Natural killer cell (primary cell): ENCODE results near the gene WNT16. TPM values are rescaled to one million over a fixed set of nuclear protein-coding genes. Genes with fewer than 3 reads are reported as not detected.

Experiments
- ATAC-seq, 3 donors: fragments of 150-1000 bp in 2 of 3; fragments of 200-7000 bp in 1 of 3; cut with Tn5 transposase; 1 replicate in 1 of 3; 2 replicates in 2 of 3; pipeline ENCODE4 v1.10.0; 2021; ENCODE audit warnings: mild to moderate bottlenecking in 2 of 3, moderate library complexity in 2 of 3
- DNase-seq, 2 donors: peaks; one replicate each; pipeline versions ENCODE4 v3.0.0 to v3.0.0-alpha.2; 2013 to 2021; ENCODE audit warnings: mixed read lengths in 1 of 2
- H3K27ac ChIP-seq: one replicate; pipeline ENCODE4 v1.5.1; 2013; ENCODE audit warnings: mild to moderate bottlenecking, low read length
- H3K27me3 ChIP-seq: one replicate; pipeline ENCODE4 v1.6.1; 2013; ENCODE audit warnings: low read length; ENCODE audit not compliant: control insufficient read depth, insufficient read depth
- H3K36me3 ChIP-seq: one replicate; pipeline ENCODE4 v1.6.1; 2013; ENCODE audit warnings: low read length; ENCODE audit not compliant: control insufficient read depth, insufficient read depth
- H3K4me1 ChIP-seq: one replicate; pipeline ENCODE4 v1.6.1; 2013; ENCODE audit warnings: low read length; ENCODE audit not compliant: control insufficient read depth, insufficient read depth
- H3K4me3 ChIP-seq: one replicate; pipeline ENCODE4 v1.5.1; 2013; ENCODE audit warnings: low read length
- H3K9me3 ChIP-seq: one replicate; pipeline ENCODE4 v1.6.1; 2013; ENCODE audit warnings: low read length; ENCODE audit not compliant: control insufficient read depth, insufficient read depth
- H3K27ac Mint-ChIP-seq, 2 donors: one replicate each; pipeline ENCODE4 v1.8.0; 2022; ENCODE audit warnings: mild to moderate bottlenecking in 2 of 2, mixed read lengths in 2 of 2, moderate library complexity in 1 of 2
- H3K27me3 Mint-ChIP-seq, 2 donors: one replicate each; pipeline ENCODE4 v1.8.0; 2022; ENCODE audit warnings: low read depth in 2 of 2, mixed read lengths in 2 of 2
- H3K36me3 Mint-ChIP-seq: one replicate; pipeline ENCODE4 v1.8.0; 2022; ENCODE audit warnings: mixed read lengths
- H3K4me1 Mint-ChIP-seq, 2 donors: one replicate each; pipeline ENCODE4 v1.8.0; 2022; ENCODE audit warnings: mixed read lengths in 2 of 2
- H3K4me3 Mint-ChIP-seq: one replicate; pipeline ENCODE4 v1.8.0; 2022; ENCODE audit warnings: mild to moderate bottlenecking, moderate library complexity, mixed read lengths
- H3K9me3 Mint-ChIP-seq, 2 donors: one replicate each; pipeline ENCODE4 v1.8.0; 2022; ENCODE audit warnings: mixed read lengths in 2 of 2
- WGBS: methylation state at CpG from one replicate; pipeline ENCODE4 v1.1.7; 2013; ENCODE audit warnings: missing lambda C conversion rate; ENCODE audit not compliant: insufficient coverage; 5-methylcytosine and 5-hydroxymethylcytosine counted together
- intact Hi-C: fragments of 100-400 bp; cut with micrococcal nuclease; formaldehyde crosslinking; loops from one replicate; pipeline ENCODE4 v1.14.2; 2022
- total RNA-seq, 4 donors: library from RNA; stranded (reverse); fragments of 120-200 nt in 1 of 4; gene quantifications; one replicate each; pipeline versions ENCODE4 v1.2.3 to v1.2.4, GENCODE V29; 2013 to 2022
- TF ChIP-seq, protein P1 (sequence below): fragments of 200-600 bp; IDR thresholded peaks from one replicate; pipeline ENCODE4 v1.8.0; 2022; ENCODE audit warnings: antibody characterized with exemption

The WNT16 gene
- total RNA-seq, 3 donors from 2014 or later (not counting 1 experiment from before 2014, with no cell fraction given) = not detected

DNA sequence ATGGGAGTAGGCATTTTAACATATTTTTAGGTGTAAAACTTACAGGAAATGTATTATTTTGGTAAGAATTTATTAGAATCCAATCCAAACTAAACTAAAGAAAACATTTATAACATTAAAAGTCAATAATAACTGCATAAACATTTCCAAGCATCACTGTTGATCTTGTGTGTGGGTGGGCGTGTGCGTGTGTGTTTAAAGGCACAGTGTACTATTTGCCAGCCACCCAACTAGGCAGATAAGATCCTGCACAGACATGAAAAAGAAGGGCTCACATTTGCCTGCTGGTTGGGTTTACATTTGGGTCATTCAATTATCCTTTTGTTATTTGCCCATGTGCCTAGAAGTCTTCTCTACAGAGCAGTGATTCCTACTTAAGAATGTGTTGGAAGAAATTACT lies 31.0 kb upstream of the WNT16 start:
- no peak for DNase-seq
- H3K27me3 Mint-ChIP-seq = peaks cover 2 to 7% of the 10 kb centered on the region in 2 donors
- intact Hi-C loops = no loop called here
- ATAC-seq = no peak
- Histone ChIP-seq H3K36me3 (no peaks in the 10 kb centered on the region), H3K9me3 (no peaks in the 10 kb centered on the region), H3K4me3 (no peak overlapping the region), H3K27ac (no peak overlapping the region), H3K27me3 (no peaks in the 10 kb centered on the region), H3K4me1 (no peaks in the 10 kb centered on the region)
- TF ChIP-seq, protein P1, sequence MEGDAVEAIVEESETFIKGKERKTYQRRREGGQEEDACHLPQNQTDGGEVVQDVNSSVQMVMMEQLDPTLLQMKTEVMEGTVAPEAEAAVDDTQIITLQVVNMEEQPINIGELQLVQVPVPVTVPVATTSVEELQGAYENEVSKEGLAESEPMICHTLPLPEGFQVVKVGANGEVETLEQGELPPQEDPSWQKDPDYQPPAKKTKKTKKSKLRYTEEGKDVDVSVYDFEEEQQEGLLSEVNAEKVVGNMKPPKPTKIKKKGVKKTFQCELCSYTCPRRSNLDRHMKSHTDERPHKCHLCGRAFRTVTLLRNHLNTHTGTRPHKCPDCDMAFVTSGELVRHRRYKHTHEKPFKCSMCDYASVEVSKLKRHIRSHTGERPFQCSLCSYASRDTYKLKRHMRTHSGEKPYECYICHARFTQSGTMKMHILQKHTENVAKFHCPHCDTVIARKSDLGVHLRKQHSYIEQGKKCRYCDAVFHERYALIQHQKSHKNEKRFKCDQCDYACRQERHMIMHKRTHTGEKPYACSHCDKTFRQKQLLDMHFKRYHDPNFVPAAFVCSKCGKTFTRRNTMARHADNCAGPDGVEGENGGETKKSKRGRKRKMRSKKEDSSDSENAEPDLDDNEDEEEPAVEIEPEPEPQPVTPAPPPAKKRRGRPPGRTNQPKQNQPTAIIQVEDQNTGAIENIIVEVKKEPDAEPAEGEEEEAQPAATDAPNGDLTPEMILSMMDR = no peak
- WGBS = 95% methylated on average over 2 of the region's 2 CpGs
- H3K4me3 Mint-ChIP-seq = no peak overlapping the region
- no peaks in the 10 kb centered on the region for H3K36me3 Mint-ChIP-seq
- H3K9me3 Mint-ChIP-seq = peaks cover 2% of the 10 kb centered on the region in 2 donors
- H3K27ac Mint-ChIP-seq = no peak overlapping the region
- H3K4me1 Mint-ChIP-seq = no peaks in the 10 kb centered on the region

GRCh38 chr7:121298831-121299239 lies 30.0 kb upstream of the WNT16 start:
- 92% methylated on average over 1 of the region's 2 CpGs for WGBS
- H3K4me1 ChIP-seq = no peaks in the 10 kb centered on the region
- no peak overlapping the region for H3K4me3 ChIP-seq
- Mint-ChIP-seq H3K36me3 (no peaks in the 10 kb centered on the region), H3K9me3 (peaks cover 2% of the 10 kb centered on the region in 2 donors), H3K27me3 (peaks cover 2 to 4% of the 10 kb centered on the region in 2 donors), H3K4me1 (no peaks in the 10 kb centered on the region), H3K4me3 (no peak overlapping the region), H3K27ac (no peak overlapping the region)
- TF ChIP-seq, protein P1 = no peak
- DNase-seq (no peak), ATAC-seq (no peak)
- no peaks in the 10 kb centered on the region for H3K36me3 ChIP-seq
- no peaks in the 10 kb centered on the region for H3K27me3 ChIP-seq
- intact Hi-C loops = no loop called here
- no peak overlapping the region for H3K27ac ChIP-seq
- H3K9me3 ChIP-seq = no peaks in the 10 kb centered on the region

DNA sequence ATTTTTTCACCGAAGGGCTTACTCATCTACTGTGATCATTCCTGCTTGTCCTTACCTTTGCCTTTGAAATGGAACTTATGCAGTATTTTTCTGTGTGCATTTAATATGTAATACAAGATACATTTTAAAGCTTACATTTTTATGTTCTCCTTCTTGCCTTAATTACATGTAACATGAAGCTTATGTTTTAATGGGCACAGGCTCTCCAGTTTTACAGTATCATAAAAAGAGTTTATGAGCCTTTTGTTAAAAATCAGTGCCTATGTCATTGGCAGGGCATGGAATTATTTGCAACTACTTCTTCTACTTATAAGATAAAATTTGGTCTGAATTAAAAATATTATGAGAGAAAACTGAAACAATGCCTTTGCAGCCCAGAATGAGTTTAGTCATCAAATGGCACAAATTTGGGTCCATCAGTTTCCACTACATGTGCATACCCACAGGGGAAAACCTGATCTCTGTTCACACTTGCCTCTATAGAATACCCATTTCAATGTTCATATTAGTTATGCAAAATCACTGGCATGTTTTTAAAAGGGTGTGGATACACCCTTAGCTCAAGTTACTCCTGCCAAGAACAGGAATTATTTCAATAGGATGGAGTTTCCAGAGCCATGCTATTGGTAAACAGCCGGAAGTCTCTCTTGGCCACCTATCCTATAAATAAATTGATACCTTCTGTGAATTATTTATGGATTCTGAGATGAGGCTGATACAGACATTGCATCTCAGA lies 27.9 kb upstream of the WNT16 start:
- TF ChIP-seq, protein P1 = no peak
- H3K4me1 ChIP-seq = no peaks in the 10 kb centered on the region
- Mint-ChIP-seq H3K4me3 (no peak overlapping the region), H3K4me1 (no peaks in the 10 kb centered on the region), H3K9me3 (no peaks in the 10 kb centered on the region), H3K36me3 (no peaks in the 10 kb centered on the region), H3K27ac (no peak overlapping the region), H3K27me3 (no peaks in the 10 kb centered on the region)
- H3K27ac ChIP-seq = no peak overlapping the region
- H3K27me3 ChIP-seq = no peaks in the 10 kb centered on the region
- DNase-seq = no peak
- ATAC-seq = no peak
- no peaks in the 10 kb centered on the region for H3K9me3 ChIP-seq
- WGBS = no CpG with 5 or more reads among the region's 2 CpGs
- no peak overlapping the region for H3K4me3 ChIP-seq
- no peaks in the 10 kb centered on the region for H3K36me3 ChIP-seq
- intact Hi-C loops = no loop called here
